ENCODE results near the gene ANKIB1.
"Not testable (repeated sequence)": the region's sequence is repeated elsewhere in the genome, so short reads cannot be mapped to it uniquely, and the experiment has no call there.

Gene ANKIB1

GRCh38 chr7:92254800-92255199 lies 9.0 kb downstream of the ANKIB1 start:
- peaks cover 29% of the 10 kb centered on the region for H3K4me1 Mint-ChIP-seq
- ATAC-seq, DNase-seq, H3K27me3 Mint-ChIP-seq, H3K27ac Mint-ChIP-seq, H3K4me3 Mint-ChIP-seq, H3K9me3 Mint-ChIP-seq: not testable (repeated sequence)

GRCh38 chr7:92255308-92255707 lies 9.5 kb downstream of the ANKIB1 start:
- Mint-ChIP-seq H3K27ac (no peak overlapping the region), H3K4me1 (peaks cover 34% of the 10 kb centered on the region), H3K4me3 (no peak overlapping the region), H3K27me3 (no peaks in the 10 kb centered on the region), H3K9me3 (peaks cover 0 to 7% of the 10 kb centered on the region in 2 donors)
- DNase-seq (no peak), ATAC-seq (no peak)

- Mint-ChIP-seq H3K4me1 (peaks cover 16% of the 10 kb centered on the region), H3K4me3 (no peak overlapping the region), H3K27ac (no peak overlapping the region), H3K27me3 (no peaks in the 10 kb centered on the region), H3K9me3 (peaks cover 0 to 7% of the 10 kb centered on the region in 2 donors)
- DNase-seq (no peak), ATAC-seq (no peak)
These were observed 13.3 kb downstream of the ANKIB1 start for GRCh38 chr7:92259062-92259461.

GRCh38 chr7:92259610-92260247 lies 14.0 kb downstream of the ANKIB1 start:
- H3K9me3 Mint-ChIP-seq: peaks cover 0 to 6% of the 10 kb centered on the region in 2 donors
- H3K27me3 Mint-ChIP-seq: no peaks in the 10 kb centered on the region
- no peak overlapping the region for H3K27ac Mint-ChIP-seq
- H3K4me1 Mint-ChIP-seq: peaks cover 15% of the 10 kb centered on the region
- no peak overlapping the region for H3K4me3 Mint-ChIP-seq
- ATAC-seq: no peak
- DNase-seq: no peak

- Mint-ChIP-seq H3K4me3 (no peak overlapping the region), H3K4me1 (peaks cover 9% of the 10 kb centered on the region), H3K27ac (no peak overlapping the region), H3K27me3 (no peaks in the 10 kb centered on the region), H3K9me3 (peaks cover 0 to under 1% of the 10 kb centered on the region in 2 donors)
- DNase-seq (no peak), ATAC-seq (no peak)
These were observed 14.5 kb downstream of the ANKIB1 start for GRCh38 chr7:92260248-92260781.

GRCh38 chr7:92266415-92267241 lies 20.9 kb downstream of the ANKIB1 start:
- ATAC-seq: no peak
- Mint-ChIP-seq H3K9me3 (no peaks in the 10 kb centered on the region), H3K4me3 (no peak overlapping the region), H3K4me1 (no peaks in the 10 kb centered on the region), H3K27me3 (no peaks in the 10 kb centered on the region), H3K27ac (no peak overlapping the region)
- DNase-seq: no peak

- H3K4me1 Mint-ChIP-seq: no peaks in the 10 kb centered on the region
- ATAC-seq (no peak), DNase-seq (no peak)
- no peak overlapping the region for H3K4me3 Mint-ChIP-seq
- H3K27me3 Mint-ChIP-seq: no peaks in the 10 kb centered on the region
- H3K9me3 Mint-ChIP-seq: no peaks in the 10 kb centered on the region
- H3K27ac Mint-ChIP-seq: no peak overlapping the region
These were observed 23.1 kb downstream of the ANKIB1 start for GRCh38 chr7:92268921-92269320.

- Mint-ChIP-seq H3K4me1 (peaks cover 7% of the 10 kb centered on the region), H3K27ac (no peak overlapping the region), H3K4me3 (no peak overlapping the region), H3K9me3 (peaks cover 0 to 7% of the 10 kb centered on the region in 2 donors), H3K27me3 (no peaks in the 10 kb centered on the region)
- no peak for DNase-seq
- no peak for ATAC-seq
These were observed 29.6 kb downstream of the ANKIB1 start for GRCh38 chr7:92275327-92275726.

GRCh38 chr7:92276460-92276864 lies 30.7 kb downstream of the ANKIB1 start:
- Mint-ChIP-seq H3K27ac (no peak overlapping the region), H3K27me3 (no peaks in the 10 kb centered on the region), H3K9me3 (peaks cover 0 to 14% of the 10 kb centered on the region in 2 donors), H3K4me1 (peaks cover 7% of the 10 kb centered on the region), H3K4me3 (no peak overlapping the region)
- no peak for ATAC-seq
- no peak for DNase-seq

- ATAC-seq: no peak
- H3K9me3 Mint-ChIP-seq: peaks cover 0 to 14% of the 10 kb centered on the region in 2 donors
- no peaks in the 10 kb centered on the region for H3K27me3 Mint-ChIP-seq
- no peak for DNase-seq
- H3K4me1 Mint-ChIP-seq: peaks cover 7% of the 10 kb centered on the region
- no peak overlapping the region for H3K27ac Mint-ChIP-seq
- H3K4me3 Mint-ChIP-seq: no peak overlapping the region
These were observed 33.7 kb downstream of the ANKIB1 start for GRCh38 chr7:92279396-92280031.

GRCh38 chr7:92281031-92281430 lies 35.3 kb downstream of the ANKIB1 start:
- no peak overlapping the region for H3K4me3 Mint-ChIP-seq

GRCh38 chr7:92282221-92282814 lies 36.5 kb downstream of the ANKIB1 start:
- Mint-ChIP-seq H3K4me3 (no peak overlapping the region), H3K27me3 (no peaks in the 10 kb centered on the region), H3K4me1 (peaks cover 4% of the 10 kb centered on the region), H3K27ac (no peak overlapping the region), H3K9me3 (peaks cover 0 to 14% of the 10 kb centered on the region in 2 donors)
- DNase-seq (no peak), ATAC-seq (no peak)

More at GRCh38 chr7:92281031-92281430, 35.3 kb downstream of the ANKIB1 start:
- no peak overlapping the region for H3K27ac Mint-ChIP-seq
- ATAC-seq (no peak), DNase-seq (no peak)
- H3K4me1 Mint-ChIP-seq: peaks cover 10% of the 10 kb centered on the region
- peaks cover 0 to 14% of the 10 kb centered on the region in 2 donors for H3K9me3 Mint-ChIP-seq
- no peaks in the 10 kb centered on the region for H3K27me3 Mint-ChIP-seq

GRCh38 chr7:92282930-92283329 lies 37.2 kb downstream of the ANKIB1 start:
- H3K27me3 Mint-ChIP-seq: no peaks in the 10 kb centered on the region
- H3K27ac Mint-ChIP-seq: no peak overlapping the region
- ATAC-seq: no peak
- H3K4me3 Mint-ChIP-seq: no peak overlapping the region
- H3K9me3 Mint-ChIP-seq: peaks cover 0 to 14% of the 10 kb centered on the region in 2 donors
- no peak for DNase-seq
- peaks cover 4% of the 10 kb centered on the region for H3K4me1 Mint-ChIP-seq

GRCh38 chr7:92289321-92289720 lies 43.5 kb downstream of the ANKIB1 start:
- no peak overlapping the region for H3K27ac Mint-ChIP-seq
- no peaks in the 10 kb centered on the region for H3K9me3 Mint-ChIP-seq
- H3K4me1 Mint-ChIP-seq: peaks cover 21% of the 10 kb centered on the region
- H3K27me3 Mint-ChIP-seq: no peaks in the 10 kb centered on the region
- no peak overlapping the region for H3K4me3 Mint-ChIP-seq
- no peak for ATAC-seq
- no peak for DNase-seq

GRCh38 chr7:92292981-92293380 lies 47.2 kb downstream of the ANKIB1 start:
- no peak for ATAC-seq
- Mint-ChIP-seq H3K27ac (no peak overlapping the region), H3K9me3 (no peaks in the 10 kb centered on the region), H3K4me1 (peaks cover 17% of the 10 kb centered on the region), H3K27me3 (no peaks in the 10 kb centered on the region), H3K4me3 (no peak overlapping the region)
- DNase-seq: no peak

Measured in stimulated activated naive CD8-positive, alpha-beta T cell treated with anti-CD3 and anti-CD28 coated beads, Interleukin-15, amount 100 ng/mL, for 72 hours (primary cell).